Astrocyte of the cerebellum (primary cell): ENCODE measurements around the gene NECAB2.
A peak's percentile ranks its signal among the peaks of the same experiment; 100 is the strongest.

Source experiments
- DNase-seq: peaks from one replicate; pipeline ENCODE4 v3.0.0-alpha.2; 2011; ENCODE audit warnings: low read depth
- H3K4me3 ChIP-seq: 2 replicates; pipeline ENCODE4 v1.5.1; 2011; ENCODE audit warnings: mild to moderate bottlenecking, low read depth, low read length, moderate library complexity
- in situ Hi-C: cut with HindIII; loops from 2 replicates; pipeline ENCODE4 v1.10.0; 2017; ENCODE audit warnings: low sequenced_read_pairs
- TF ChIP-seq, protein P1 (sequence below): IDR thresholded peaks from 2 replicates; pipeline ENCODE4 v1.5.1; 2012; ENCODE audit warnings: low read length, low read depth, moderate library complexity, mild to moderate bottlenecking; ENCODE audit errors: missing control alignments

Gene NECAB2

DNA sequence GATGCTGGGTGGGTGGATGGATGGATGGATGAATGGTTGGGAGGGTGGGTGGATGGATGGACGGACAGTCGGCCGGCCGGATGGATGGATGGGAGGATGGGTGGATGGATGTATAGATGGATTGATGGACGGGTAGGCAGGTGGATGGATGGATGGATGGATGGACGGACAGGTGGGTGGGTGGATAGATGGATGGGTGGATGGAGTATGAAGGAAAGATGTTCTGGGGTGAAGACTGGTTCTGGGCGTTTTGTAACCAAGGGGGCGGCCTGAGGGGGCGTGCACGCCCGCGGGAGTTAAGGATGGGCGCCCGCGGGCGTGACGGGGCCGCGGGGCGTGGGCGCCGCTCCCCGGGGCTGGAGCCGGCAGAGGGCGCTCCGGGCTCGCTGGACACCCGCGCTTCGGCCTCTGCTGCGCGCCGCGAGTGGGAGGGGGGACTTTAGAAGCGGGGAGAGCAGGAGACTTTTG is at the start of gene NECAB2:
Gene NECAB2 (plus strand): TSS at position 407 of the 468 bp plus-strand sequence. CDS start 405 bp downstream, outside the sequence.
- TF ChIP-seq, protein P1, sequence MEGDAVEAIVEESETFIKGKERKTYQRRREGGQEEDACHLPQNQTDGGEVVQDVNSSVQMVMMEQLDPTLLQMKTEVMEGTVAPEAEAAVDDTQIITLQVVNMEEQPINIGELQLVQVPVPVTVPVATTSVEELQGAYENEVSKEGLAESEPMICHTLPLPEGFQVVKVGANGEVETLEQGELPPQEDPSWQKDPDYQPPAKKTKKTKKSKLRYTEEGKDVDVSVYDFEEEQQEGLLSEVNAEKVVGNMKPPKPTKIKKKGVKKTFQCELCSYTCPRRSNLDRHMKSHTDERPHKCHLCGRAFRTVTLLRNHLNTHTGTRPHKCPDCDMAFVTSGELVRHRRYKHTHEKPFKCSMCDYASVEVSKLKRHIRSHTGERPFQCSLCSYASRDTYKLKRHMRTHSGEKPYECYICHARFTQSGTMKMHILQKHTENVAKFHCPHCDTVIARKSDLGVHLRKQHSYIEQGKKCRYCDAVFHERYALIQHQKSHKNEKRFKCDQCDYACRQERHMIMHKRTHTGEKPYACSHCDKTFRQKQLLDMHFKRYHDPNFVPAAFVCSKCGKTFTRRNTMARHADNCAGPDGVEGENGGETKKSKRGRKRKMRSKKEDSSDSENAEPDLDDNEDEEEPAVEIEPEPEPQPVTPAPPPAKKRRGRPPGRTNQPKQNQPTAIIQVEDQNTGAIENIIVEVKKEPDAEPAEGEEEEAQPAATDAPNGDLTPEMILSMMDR = peak; percentile 43
- no peak for DNase-seq
- in situ Hi-C loops = no loop called here
- H3K4me3 ChIP-seq = peak within 1 kb of the TSS; percentile 16

DNA sequence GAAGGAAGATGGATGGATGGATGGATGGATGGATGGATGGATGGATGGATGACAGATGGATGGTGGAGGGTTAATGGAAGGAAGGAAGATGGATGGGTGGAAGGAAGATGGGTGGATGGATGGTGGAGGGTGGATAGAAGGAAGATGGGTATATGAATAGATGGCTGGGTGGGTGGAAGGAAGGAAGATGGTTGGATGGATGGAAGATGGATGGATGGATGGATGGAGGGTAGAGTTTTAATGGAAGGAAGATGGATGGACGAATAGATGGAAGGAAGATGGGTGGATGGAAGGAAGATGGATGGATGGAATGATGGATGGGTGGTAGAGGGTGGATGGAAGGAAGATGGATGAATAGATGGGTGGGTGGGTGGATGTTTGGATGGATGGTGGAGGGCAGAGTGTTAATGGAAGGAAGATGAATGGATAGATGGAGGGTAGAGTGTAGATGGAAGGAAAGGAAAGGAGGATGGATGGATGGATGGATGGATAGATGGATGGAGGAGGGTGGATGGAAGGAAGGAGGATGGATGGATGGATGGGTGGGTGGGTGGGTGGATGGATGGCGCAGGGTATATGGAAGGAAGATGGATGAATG is 47.1 kb upstream of the NECAB2 start:
- DNase-seq = no peak
- in situ Hi-C loops = no loop called here
- TF ChIP-seq, protein P1 = no peak
- H3K4me3 ChIP-seq = no peak overlapping the region

DNA sequence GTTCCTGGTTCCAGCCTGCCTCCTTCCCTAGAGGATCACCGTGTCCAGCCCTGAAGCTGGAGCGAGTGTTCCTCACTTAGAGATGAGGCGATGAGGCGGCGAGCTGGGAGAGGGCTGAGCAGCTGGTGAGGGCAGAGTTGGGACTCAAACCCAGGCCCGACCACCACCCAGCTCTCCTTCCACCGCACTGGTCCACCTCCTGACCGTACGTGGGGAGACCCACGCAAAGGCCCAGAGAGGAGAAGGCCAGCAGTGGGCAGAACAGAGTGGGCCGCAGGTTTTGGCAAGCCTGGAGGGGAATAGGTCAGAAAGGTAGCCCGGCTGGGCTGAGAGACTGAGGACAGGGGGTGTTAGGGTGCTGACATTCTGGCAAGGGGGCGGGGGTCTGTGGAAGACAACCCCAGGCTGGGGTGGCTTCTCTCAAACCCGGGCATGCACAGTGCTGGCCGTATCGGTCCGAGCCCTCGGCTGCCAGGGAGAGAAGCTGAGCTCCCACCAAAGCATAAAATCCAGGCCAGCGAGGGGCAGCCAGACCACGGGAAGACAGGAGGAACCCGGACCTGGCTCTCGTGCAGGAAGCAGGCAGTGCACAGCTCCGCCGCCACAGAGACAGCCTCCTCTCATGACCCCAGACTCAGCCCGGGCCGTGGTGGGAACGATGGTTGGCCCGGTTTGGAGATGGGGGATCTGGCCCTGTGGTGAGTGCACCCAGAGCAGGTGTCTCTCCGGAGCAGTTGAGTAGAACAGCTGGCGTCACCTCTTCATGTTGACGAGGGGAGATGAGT is 44.3 kb upstream of the NECAB2 start:
- DNase-seq = no peak
- H3K4me3 ChIP-seq = no peak overlapping the region
- TF ChIP-seq, protein P1 = no peak
- in situ Hi-C loops = no loop called here

DNA sequence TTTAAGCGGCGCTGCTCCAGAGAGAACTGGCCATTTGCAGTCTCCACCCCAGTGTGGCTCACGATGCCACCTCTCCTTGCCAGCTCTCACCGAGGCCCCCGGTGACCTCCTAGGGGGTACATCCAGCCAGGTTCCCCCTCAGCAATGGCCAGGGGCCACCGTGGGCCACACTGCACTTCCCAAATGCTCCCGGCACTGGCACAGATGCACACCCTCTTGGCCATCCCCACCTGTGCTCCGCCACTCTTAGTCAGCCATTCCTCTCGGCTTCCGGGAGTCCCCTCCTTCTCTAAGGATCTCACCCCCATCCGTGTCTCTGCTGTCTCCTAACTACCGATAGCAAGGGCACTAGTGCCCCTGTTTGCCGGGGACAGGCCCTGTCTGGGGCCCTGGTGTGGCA is 43.4 kb upstream of the NECAB2 start:
- no peak overlapping the region for H3K4me3 ChIP-seq
- no peak for DNase-seq
- in situ Hi-C loops = no loop called here
- TF ChIP-seq, protein P1 = no peak

DNA sequence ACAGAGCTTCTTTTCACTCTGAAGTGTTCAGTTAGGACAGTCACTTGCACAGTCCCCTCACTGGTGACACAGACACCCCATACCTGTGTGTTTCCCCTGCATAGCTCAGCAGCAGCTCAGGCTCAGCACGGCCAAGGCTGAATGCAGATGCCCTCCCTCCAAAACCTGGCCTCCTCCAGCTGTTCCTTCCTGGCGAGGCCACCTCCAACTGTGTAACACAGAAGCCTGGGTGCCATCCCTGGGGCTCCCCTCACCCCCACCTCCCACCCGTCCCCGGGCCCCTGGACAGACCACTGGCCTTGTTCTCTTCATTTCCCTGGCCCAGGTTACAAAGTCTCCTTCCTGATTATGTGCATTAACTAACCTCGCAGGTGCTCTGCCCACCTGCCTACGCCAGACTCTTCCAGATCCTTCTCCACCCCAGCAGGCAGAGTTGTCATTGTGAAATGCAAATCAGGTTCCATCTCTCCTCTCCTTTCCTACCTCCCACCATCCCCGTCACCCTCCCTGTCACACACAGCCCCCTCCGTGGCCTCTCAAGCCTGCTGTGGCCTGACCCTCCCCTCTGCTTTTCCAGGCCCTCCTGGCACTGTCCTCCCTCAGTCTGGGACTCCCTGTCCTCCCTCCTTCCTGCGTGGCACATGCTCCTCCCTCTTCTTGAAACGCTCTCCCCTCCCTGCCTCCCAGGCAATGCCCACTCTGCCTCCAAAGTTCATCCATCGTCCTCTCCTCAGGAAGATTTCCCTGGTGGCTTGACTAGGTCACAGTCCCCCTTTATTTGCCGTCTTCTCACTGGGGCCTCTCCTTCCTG is 42.7 kb upstream of the NECAB2 start:
- in situ Hi-C loops = no loop called here
- TF ChIP-seq, protein P1 = no peak
- DNase-seq = no peak
- H3K4me3 ChIP-seq = no peak overlapping the region

DNA sequence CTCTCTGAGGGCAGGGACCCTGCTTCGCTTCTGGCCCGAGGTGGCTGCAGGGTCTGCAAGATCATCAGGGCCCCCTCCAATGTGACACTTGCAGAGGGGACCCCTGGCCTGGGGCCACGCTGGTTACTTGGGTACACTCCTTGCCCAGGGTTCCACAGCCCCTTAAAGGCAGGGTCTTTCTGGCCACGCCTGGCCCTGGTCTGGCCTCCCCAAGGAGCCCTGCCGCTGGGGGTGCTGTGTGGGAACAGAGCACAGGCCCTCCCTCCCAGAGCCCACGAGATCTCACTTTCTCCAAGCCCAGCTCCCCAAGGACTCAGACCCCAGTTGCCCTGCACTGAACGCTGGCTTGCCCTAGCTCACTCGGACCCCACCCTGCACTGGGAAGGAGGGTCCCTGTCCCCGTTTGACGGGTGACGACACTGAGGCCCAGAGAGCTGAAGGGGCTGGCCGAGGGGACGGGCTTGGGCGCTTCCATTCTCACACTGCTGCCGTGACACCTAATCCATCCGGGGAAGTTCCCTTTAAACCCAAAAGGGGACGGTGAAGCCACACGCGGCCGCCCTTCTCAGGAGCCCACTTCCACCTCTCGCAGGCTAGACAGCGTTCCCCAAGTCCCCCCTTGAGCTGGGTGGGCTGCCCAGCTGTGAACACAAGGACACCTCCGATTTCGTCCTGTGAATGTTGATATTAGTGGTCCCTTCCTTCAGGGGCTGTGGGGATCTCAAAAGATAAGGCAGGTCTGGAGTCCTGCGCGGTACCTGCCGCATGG is 41.9 kb upstream of the NECAB2 start:
- TF ChIP-seq, protein P1 = no peak
- no peak overlapping the region for H3K4me3 ChIP-seq
- DNase-seq = no peak
- in situ Hi-C loops = no loop called here
